ENCODE data around the gene PSMD4. TPM values are rescaled to one million over a fixed set of nuclear protein-coding genes. Genes with fewer than 3 reads are reported as not detected.
A peak's percentile ranks its signal among the peaks of the same experiment; 100 is the strongest.

PSMD4 gene
- total and polyA plus RNA-seq, 4 donors = 108 to 211 (median 180) TPM

DNA sequence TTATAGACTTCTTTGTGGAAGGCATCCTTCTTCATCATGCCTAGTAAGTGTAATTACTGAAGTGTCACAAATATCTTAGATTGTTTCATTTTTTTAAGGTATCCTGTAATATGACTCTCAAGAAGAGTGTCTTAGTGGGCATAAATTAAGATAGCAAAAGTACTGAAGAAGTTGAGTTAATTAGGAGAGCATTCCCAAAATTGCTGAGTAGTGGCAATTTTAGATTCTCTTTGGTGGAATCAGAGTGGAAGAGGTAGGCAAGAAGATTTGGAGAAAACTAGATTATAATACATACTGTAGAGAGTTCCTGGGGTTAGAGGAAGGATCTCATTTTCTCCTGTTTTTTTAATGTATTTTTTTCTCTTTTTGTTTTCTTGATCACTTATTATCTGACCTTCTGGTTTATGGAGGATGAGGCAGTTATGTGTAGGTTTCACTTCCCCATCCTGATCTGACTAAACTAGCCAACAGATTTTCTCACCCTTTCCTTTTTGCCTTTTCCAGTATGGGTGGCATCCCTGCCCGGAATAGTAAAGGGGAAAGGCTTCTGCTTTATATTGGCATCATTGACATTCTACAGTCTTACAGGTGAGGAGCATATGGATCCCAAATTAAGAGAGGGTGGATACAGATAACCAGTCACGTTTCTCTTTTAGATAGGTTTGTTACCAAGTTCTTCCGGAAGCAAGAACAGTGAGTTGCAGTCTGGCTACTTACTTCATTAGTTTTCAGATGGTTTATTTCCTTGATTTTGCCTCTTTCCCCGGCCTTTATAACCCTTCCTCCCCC is 16.7 kb upstream of the PSMD4 start:
- no peaks in the 10 kb centered on the region for H3K27me3 ChIP-seq (ENCODE audit: control insufficient read depth, insufficient read depth, low read length)
- no peak for DNase-seq (ENCODE audit: low read depth in 4 of 6, low spot score in 6 of 6)
- H3K4me3 ChIP-seq (ENCODE audit: low read depth, low read length) = no peak overlapping the region
- peaks cover 79% of the 10 kb centered on the region for H3K36me3 ChIP-seq (ENCODE audit: control insufficient read depth, insufficient read depth, low read length)
- H3K4me1 ChIP-seq (ENCODE audit: control insufficient read depth, insufficient read depth, low read length) = no peaks in the 10 kb centered on the region
- no CpG with 5 or more reads among the region's 4 CpGs for WGBS (ENCODE audit: insufficient coverage)
- no peaks in the 10 kb centered on the region for H3K9me3 ChIP-seq (ENCODE audit: control insufficient read depth, insufficient read depth, low read length)
- H3K27ac ChIP-seq (ENCODE audit: low read depth, low read length) = no peak overlapping the region

DNA sequence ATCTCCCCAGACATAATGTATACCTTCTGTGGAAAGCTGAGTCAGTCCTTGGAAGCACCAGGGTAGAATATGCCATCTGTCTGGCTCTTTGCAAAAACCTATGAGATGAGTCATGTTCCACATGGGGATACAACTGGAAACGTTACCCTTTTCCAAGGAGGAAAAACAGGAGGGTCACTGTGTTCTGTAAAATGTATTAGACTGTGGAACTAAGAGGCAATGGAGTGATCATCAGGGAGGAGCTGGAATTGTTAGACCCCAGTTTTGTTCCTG is 16.1 kb upstream of the PSMD4 start:
- 82% methylated on average over 1 of the region's 1 CpG for WGBS (ENCODE audit: insufficient coverage)
- Histone ChIP-seq H3K9me3 (ENCODE audit: control insufficient read depth, insufficient read depth, low read length) (no peaks in the 10 kb centered on the region), H3K27ac (ENCODE audit: low read depth, low read length) (no peak overlapping the region), H3K4me1 (ENCODE audit: control insufficient read depth, insufficient read depth, low read length) (no peaks in the 10 kb centered on the region), H3K4me3 (ENCODE audit: low read depth, low read length) (no peak overlapping the region), H3K36me3 (ENCODE audit: control insufficient read depth, insufficient read depth, low read length) (peaks cover 74% of the 10 kb centered on the region), H3K27me3 (ENCODE audit: control insufficient read depth, insufficient read depth, low read length) (no peaks in the 10 kb centered on the region)
- DNase-seq (ENCODE audit: low read depth in 4 of 6, low spot score in 6 of 6) = no peak

DNA sequence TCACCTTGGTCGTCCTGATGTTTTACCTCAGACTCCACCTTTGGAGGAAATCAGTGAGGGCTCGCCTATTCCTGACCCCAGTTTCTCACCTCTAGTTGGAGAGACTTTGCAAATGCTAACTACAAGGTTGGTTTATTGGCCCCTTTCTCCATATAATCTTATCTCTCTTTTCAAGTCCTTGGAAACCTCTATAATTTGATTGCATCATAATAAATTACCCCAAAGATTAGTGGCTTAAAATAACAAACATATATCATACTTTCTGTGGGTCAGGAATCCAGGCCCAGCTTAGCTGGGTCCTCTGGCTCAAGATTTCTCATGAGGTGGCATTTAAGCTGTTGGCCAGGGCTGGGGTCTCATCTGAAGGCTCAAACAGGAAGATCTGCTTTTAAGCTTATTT is 12.1 kb upstream of the PSMD4 start:
- no peak for DNase-seq (ENCODE audit: low read depth in 4 of 6, low spot score in 6 of 6)
- Histone ChIP-seq H3K36me3 (ENCODE audit: control insufficient read depth, insufficient read depth, low read length) (peaks cover 68% of the 10 kb centered on the region), H3K27me3 (ENCODE audit: control insufficient read depth, insufficient read depth, low read length) (no peaks in the 10 kb centered on the region), H3K9me3 (ENCODE audit: control insufficient read depth, insufficient read depth, low read length) (no peaks in the 10 kb centered on the region), H3K4me1 (ENCODE audit: control insufficient read depth, insufficient read depth, low read length) (no peaks in the 10 kb centered on the region), H3K4me3 (ENCODE audit: low read depth, low read length) (no peak overlapping the region), H3K27ac (ENCODE audit: low read depth, low read length) (no peak overlapping the region)
- WGBS (ENCODE audit: insufficient coverage) = 100% methylated on average over 1 of the region's 2 CpGs

DNA sequence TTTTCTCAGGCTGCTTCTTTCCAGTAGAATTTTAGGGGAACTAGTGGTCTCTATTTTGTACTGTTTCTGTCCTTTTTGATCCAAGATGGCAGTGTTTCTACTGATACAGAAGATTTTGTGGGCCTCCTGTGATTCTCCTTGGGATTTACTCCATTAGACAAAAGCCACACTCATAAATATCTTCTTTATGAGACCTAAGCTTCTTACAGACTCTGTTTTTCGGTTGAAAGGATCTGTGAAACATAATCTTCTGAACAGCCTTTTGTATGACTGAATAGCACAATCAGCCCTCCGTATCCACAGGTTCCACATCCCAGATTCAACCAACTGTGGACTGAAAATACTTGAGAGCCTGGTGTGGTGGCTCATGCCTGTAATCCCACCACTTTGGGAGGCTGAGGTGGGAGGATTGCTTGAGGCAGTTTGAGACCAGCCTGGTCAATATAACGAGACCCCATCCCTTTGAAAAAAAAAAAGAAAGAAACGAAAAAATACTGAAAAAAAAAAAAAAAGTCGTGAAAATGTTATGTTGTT is 10.8 kb upstream of the PSMD4 start:
- Histone ChIP-seq H3K27me3 (ENCODE audit: control insufficient read depth, insufficient read depth, low read length) (no peaks in the 10 kb centered on the region), H3K36me3 (ENCODE audit: control insufficient read depth, insufficient read depth, low read length) (peaks cover 73% of the 10 kb centered on the region), H3K4me3 (ENCODE audit: low read depth, low read length) (no peak overlapping the region), H3K27ac (ENCODE audit: low read depth, low read length) (no peak overlapping the region), H3K9me3 (ENCODE audit: control insufficient read depth, insufficient read depth, low read length) (no peaks in the 10 kb centered on the region), H3K4me1 (ENCODE audit: control insufficient read depth, insufficient read depth, low read length) (no peaks in the 10 kb centered on the region)
- no peak for DNase-seq (ENCODE audit: low read depth in 4 of 6, low spot score in 6 of 6)
- no CpG with 5 or more reads among the region's 5 CpGs for WGBS (ENCODE audit: insufficient coverage)

DNA sequence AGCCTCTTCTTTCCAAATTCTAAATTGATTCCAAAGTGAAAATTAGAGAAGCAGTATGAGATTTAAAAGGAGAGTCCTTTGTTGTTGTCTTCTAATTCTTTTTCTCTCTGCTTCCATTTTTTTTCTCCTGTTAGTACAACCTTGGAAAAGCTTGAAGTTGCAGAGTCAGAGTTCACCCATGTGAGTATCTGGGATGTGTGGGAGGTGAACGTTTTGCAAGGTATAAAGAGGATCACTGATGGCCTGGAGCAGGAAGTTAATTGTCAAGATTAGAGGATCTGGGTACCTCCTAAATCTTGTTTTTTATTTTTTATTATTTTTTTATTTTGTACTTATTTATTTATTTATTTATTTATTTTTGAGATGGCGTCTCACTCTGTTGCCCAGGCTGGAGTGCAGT is 7.7 kb upstream of the PSMD4 start:
- no peaks in the 10 kb centered on the region for H3K27me3 ChIP-seq (ENCODE audit: control insufficient read depth, insufficient read depth, low read length)
- H3K9me3 ChIP-seq (ENCODE audit: control insufficient read depth, insufficient read depth, low read length) = no peaks in the 10 kb centered on the region
- WGBS (ENCODE audit: insufficient coverage) = no CpG with 5 or more reads among the region's 2 CpGs
- no peak overlapping the region for H3K4me3 ChIP-seq (ENCODE audit: low read depth, low read length)
- H3K27ac ChIP-seq (ENCODE audit: low read depth, low read length) = no peak overlapping the region
- no peak for DNase-seq (ENCODE audit: low read depth in 4 of 6, low spot score in 6 of 6)
- peaks cover 55% of the 10 kb centered on the region for H3K36me3 ChIP-seq (ENCODE audit: control insufficient read depth, insufficient read depth, low read length)
- no peaks in the 10 kb centered on the region for H3K4me1 ChIP-seq (ENCODE audit: control insufficient read depth, insufficient read depth, low read length)

DNA sequence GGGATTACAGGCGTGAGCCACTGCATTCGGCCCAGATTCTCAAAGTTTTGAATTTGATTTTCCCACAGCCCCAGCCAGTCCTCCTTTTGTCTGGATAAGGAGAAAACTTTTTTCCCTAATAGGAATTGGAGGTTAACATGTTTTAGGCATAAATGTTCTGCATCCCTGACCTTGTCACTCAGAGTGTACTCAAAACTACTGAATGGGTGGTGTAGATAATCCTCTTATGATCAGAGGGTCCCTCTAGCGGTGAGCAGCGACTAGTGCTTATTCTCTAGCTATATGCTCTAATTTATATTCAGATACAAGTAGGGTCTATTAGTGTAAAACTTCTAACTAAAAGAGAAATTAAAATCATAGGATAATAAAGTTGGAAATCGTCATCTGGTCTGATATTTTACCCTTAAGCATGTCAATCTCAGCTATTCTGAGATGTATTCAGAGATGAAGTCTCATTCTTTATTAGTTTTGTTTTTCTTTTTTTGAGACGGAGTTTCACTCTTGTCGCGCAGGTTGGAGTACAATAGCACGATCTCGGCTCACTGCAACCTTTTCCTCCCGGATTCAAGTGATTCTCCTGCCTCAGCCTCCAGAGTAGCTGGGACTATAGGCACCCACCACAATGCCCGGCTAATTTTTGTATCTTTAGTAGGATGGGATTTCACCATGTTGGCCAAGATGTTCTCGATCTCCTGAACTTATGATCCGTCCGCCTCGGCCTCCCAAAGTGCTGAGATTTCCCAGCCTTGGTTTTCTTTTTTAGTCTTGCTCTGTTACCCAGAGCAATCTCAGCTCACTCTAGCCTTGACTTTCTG is 2.7 kb upstream of the PSMD4 start:
- H3K4me1 ChIP-seq (ENCODE audit: control insufficient read depth, insufficient read depth, low read length) = peaks cover 14% of the 10 kb centered on the region
- 72% methylated on average over 10 of the region's 16 CpGs for WGBS (ENCODE audit: insufficient coverage)
- H3K27ac ChIP-seq (ENCODE audit: low read depth, low read length) = no peak overlapping the region
- peaks cover 28% of the 10 kb centered on the region for H3K36me3 ChIP-seq (ENCODE audit: control insufficient read depth, insufficient read depth, low read length)
- H3K27me3 ChIP-seq (ENCODE audit: control insufficient read depth, insufficient read depth, low read length) = no peaks in the 10 kb centered on the region
- no peak overlapping the region for H3K4me3 ChIP-seq (ENCODE audit: low read depth, low read length)
- no peaks in the 10 kb centered on the region for H3K9me3 ChIP-seq (ENCODE audit: control insufficient read depth, insufficient read depth, low read length)
- peak in 5 of 6 donors; percentile 26 to 87 (median 38) for DNase-seq (ENCODE audit: low read depth in 4 of 6, low spot score in 6 of 6)

DNA sequence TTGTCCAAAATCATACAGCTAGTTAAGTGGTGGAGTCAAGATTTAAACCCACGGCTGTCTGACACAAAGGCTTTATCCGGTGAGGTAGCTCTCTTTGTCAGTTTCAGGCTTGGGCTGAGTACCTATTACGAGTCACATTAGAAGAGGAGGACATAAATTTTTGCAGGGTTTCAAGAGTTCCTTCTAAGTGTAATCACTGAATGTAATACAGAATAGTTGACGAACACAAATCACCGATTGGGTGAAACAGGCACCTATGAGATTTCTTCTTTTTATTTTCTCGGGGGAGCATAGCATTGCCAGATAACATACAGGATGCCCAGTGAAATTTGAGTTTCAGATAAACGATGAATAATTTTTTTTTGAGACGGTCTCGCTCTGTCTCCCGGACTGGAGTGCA is 847 bp downstream of the PSMD4 start:
- Histone ChIP-seq H3K27ac (ENCODE audit: low read depth, low read length) (no peak overlapping the region), H3K9me3 (ENCODE audit: control insufficient read depth, insufficient read depth, low read length) (no peaks in the 10 kb centered on the region), H3K4me1 (ENCODE audit: control insufficient read depth, insufficient read depth, low read length) (peaks cover 14% of the 10 kb centered on the region), H3K36me3 (ENCODE audit: control insufficient read depth, insufficient read depth, low read length) (peaks cover 5% of the 10 kb centered on the region), H3K27me3 (ENCODE audit: control insufficient read depth, insufficient read depth, low read length) (no peaks in the 10 kb centered on the region), H3K4me3 (ENCODE audit: low read depth, low read length) (peak overlapping the region; percentile 98)
- WGBS (ENCODE audit: insufficient coverage) = 53% methylated on average over 6 of the region's 10 CpGs
- peak in 1 of 6 donors; percentile 3 for DNase-seq (ENCODE audit: low read depth in 4 of 6, low spot score in 6 of 6)

DNA sequence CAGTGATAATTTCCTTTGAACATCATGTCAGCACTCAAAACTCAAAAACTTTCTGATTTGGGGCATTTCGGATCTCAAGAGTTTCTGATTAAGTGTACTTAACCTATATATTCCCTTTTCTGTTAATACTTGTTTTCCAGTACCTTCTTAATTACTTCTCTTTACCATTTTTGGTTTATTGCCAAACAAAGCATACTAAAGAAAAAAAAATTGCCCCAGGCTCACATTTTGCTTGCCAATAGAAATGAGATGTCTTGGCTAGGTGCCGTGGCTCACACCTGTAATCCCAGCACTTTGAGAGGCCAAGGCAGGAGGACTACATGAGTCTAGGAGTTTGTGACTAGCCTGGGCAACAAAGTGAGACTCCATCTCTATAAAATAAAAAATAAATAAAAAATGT is 4.8 kb downstream of the PSMD4 start:
- Histone ChIP-seq H3K27ac (ENCODE audit: low read depth, low read length) (no peak overlapping the region), H3K4me1 (ENCODE audit: control insufficient read depth, insufficient read depth, low read length) (peaks cover 10% of the 10 kb centered on the region), H3K36me3 (ENCODE audit: control insufficient read depth, insufficient read depth, low read length) (peaks cover 23% of the 10 kb centered on the region), H3K9me3 (ENCODE audit: control insufficient read depth, insufficient read depth, low read length) (no peaks in the 10 kb centered on the region), H3K27me3 (ENCODE audit: control insufficient read depth, insufficient read depth, low read length) (no peaks in the 10 kb centered on the region), H3K4me3 (ENCODE audit: low read depth, low read length) (no peak overlapping the region)
- no peak for DNase-seq (ENCODE audit: low read depth in 4 of 6, low spot score in 6 of 6)
- 100% methylated on average over 1 of the region's 2 CpGs for WGBS (ENCODE audit: insufficient coverage)

DNA sequence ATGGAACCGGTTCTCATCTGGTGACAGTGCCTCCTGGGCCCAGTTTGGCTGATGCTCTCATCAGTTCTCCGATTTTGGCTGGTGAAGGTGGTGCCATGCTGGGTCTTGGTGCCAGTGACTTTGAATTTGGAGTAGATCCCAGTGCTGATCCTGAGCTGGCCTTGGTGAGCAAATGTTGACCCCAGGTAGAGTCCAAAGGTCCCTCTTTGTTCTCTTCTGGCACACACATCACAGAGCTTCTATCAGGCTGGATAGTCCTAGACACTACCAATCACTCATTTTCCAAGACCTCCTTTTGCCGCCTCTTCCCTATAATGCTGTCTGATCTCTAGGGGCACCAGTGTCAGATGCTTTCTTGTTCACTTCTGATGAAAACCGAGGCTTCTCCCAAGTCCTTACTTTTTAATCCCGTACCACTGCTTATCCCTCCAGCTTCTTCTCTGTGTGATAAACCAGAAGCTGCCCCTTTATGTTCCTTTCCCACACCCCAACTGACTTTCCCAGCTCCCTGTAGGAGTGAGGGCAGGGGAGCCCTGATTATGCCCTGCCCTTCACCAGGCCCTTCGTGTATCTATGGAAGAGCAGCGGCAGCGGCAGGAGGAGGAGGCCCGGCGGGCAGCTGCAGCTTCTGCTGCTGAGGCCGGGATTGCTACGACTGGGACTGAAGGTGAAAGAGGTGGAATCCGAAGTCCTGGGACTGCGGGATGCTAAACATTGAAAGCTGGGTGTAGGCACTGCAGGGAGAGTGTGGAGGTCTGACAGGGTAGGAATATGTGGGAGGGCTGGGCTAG is 11.1 kb downstream of the PSMD4 start:
- peaks cover 71% of the 10 kb centered on the region for H3K36me3 ChIP-seq (ENCODE audit: control insufficient read depth, insufficient read depth, low read length)
- H3K4me1 ChIP-seq (ENCODE audit: control insufficient read depth, insufficient read depth, low read length) = no peaks in the 10 kb centered on the region
- H3K4me3 ChIP-seq (ENCODE audit: low read depth, low read length) = no peak overlapping the region
- DNase-seq (ENCODE audit: low read depth in 4 of 6, low spot score in 6 of 6) = no peak
- no peaks in the 10 kb centered on the region for H3K27me3 ChIP-seq (ENCODE audit: control insufficient read depth, insufficient read depth, low read length)
- WGBS (ENCODE audit: insufficient coverage) = 96% methylated on average over 12 of the region's 14 CpGs
- no peak overlapping the region for H3K27ac ChIP-seq (ENCODE audit: low read depth, low read length)
- no peaks in the 10 kb centered on the region for H3K9me3 ChIP-seq (ENCODE audit: control insufficient read depth, insufficient read depth, low read length)

All from spinal cord (tissue), 10 donors.